ENCODE measurements around the gene MUC5AC. TPM values are rescaled to one million over a fixed set of nuclear protein-coding genes. Genes with fewer than 3 reads are reported as not detected.
"Not testable (repeated sequence)": the region's sequence is repeated elsewhere in the genome, so short reads cannot be mapped to it uniquely, and the experiment has no call there.

Gene MUC5AC
- total and polyA plus RNA-seq, 4 donors: 0.02 TPM; not detected in 3

DNA sequence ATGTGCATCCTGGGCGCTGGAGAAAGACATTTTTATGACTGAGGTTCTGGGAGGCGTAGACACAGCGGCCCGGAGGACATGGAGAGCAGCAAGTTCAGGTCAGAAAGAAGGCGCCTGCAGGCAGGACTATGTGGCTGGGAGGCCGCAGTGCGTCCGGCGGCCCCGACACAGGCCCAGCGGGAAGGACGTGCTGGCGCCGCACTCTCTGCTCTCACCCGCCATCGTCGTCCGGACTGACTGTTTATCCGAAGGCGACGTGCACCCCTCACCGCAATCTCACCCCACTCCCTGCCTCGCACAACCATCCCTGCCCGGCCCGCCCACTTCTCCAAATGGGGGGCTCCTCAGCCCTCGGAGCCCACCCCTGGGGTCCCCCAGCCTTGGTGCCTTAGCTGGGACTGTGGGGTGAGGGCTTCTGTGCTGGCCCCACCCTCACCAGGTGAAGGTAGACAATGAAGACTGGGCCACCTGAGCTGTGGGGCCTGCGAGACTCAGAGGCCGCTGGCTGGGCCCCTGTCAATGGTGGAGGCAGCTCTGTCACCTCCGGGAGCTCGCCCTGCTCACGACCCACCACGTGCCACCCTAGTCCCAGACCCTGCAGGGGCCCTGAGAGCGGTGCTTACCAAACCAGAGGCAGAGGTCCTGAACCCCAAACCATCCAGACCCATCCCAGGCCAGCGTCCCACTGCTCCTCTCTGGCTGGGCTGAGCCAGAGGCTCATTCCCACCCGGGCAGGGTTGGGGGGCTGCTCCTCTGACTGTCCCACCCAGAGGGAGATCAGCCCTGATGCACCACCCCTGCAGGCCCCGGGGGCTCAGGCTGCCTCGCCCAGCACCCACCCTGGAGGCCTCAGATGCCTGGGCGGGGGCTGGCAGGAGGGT lies 48.9 kb downstream of the MUC5AC start:
- H3K27ac ChIP-seq (ENCODE audit: low read depth, low read length): no peak overlapping the region
- WGBS (ENCODE audit: insufficient coverage): 86% methylated on average over 33 of the region's 38 CpGs
- no peak for DNase-seq (ENCODE audit: low read depth in 4 of 6, low spot score in 6 of 6)
- peaks cover 2% of the 10 kb centered on the region for H3K27me3 ChIP-seq (ENCODE audit: control insufficient read depth, insufficient read depth, low read length)
- H3K9me3 ChIP-seq (ENCODE audit: control insufficient read depth, insufficient read depth, low read length): peaks cover 1% of the 10 kb centered on the region
- peaks cover 9% of the 10 kb centered on the region for H3K4me1 ChIP-seq (ENCODE audit: control insufficient read depth, insufficient read depth, low read length)
- no peaks in the 10 kb centered on the region for H3K36me3 ChIP-seq (ENCODE audit: control insufficient read depth, insufficient read depth, low read length)
- H3K4me3 ChIP-seq (ENCODE audit: low read depth, low read length): no peak overlapping the region

DNA sequence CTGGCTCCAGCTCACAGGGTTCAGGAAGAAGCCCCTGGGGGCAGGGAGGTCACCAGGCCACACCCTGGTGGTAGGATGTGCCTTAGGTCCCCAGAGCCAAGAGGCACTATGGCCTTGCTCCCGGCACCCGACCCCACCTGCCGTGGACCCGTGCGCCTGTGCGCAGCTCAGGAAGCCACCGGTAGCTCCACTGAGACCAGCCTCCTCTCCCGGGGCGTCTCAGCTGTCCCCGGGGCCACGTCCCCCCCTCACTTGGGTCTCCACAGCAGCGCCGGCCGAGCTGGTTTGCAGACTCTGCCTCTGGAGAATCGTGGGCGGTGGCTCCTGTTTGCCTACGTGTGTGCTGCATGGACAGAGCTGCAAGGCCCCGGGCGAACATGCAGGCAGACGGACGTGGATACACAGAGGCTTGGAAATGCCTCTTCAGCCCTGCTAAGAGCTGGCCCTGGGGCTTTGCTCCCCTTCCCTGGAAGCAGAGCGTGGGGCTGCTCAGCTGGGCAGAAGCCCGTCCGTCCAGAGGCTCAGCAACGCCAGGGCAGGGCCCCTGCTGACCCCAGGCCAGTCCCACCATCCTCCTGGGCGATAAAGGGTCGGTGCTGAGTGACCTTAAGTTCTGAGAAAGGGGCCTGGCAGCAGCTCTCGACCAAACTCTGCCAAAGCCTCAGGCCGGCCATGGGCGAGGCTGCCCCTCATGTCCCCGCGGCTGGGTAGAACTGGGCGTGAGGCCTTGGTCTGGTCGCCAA lies 49.8 kb downstream of the MUC5AC start:
- Histone ChIP-seq H3K36me3 (ENCODE audit: control insufficient read depth, insufficient read depth, low read length) (no peaks in the 10 kb centered on the region), H3K9me3 (ENCODE audit: control insufficient read depth, insufficient read depth, low read length) (peaks cover 5% of the 10 kb centered on the region), H3K27me3 (ENCODE audit: control insufficient read depth, insufficient read depth, low read length) (peaks cover 2% of the 10 kb centered on the region), H3K27ac (ENCODE audit: low read depth, low read length) (no peak overlapping the region), H3K4me1 (ENCODE audit: control insufficient read depth, insufficient read depth, low read length) (peaks cover 9% of the 10 kb centered on the region), H3K4me3 (ENCODE audit: low read depth, low read length) (no peak overlapping the region)
- 86% methylated on average over 34 of the region's 34 CpGs for WGBS (ENCODE audit: insufficient coverage)
- no peak for DNase-seq (ENCODE audit: low read depth in 4 of 6, low spot score in 6 of 6)

DNA sequence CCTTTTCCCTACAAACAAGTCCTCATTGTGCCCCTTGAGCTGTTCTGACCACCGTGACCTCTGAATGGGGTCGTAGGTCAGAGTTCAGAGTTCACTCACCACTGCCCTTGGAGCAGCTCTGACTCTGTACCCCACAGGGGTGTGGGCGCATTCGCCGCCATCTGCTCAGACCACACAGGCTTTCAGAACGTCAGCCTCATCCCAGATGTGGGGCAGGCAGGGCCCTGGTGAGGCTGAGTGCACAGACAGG lies 50.3 kb downstream of the MUC5AC start:
- Histone ChIP-seq H3K27ac (ENCODE audit: low read depth, low read length) (no peak overlapping the region), H3K9me3 (ENCODE audit: control insufficient read depth, insufficient read depth, low read length) (peaks cover 5% of the 10 kb centered on the region), H3K36me3 (ENCODE audit: control insufficient read depth, insufficient read depth, low read length) (no peaks in the 10 kb centered on the region), H3K4me3 (ENCODE audit: low read depth, low read length) (no peak overlapping the region), H3K27me3 (ENCODE audit: control insufficient read depth, insufficient read depth, low read length) (peaks cover 2% of the 10 kb centered on the region), H3K4me1 (ENCODE audit: control insufficient read depth, insufficient read depth, low read length) (peaks cover 5% of the 10 kb centered on the region)
- WGBS (ENCODE audit: insufficient coverage): 75% methylated on average over 6 of the region's 6 CpGs
- no peak for DNase-seq (ENCODE audit: low read depth in 4 of 6, low spot score in 6 of 6)

DNA sequence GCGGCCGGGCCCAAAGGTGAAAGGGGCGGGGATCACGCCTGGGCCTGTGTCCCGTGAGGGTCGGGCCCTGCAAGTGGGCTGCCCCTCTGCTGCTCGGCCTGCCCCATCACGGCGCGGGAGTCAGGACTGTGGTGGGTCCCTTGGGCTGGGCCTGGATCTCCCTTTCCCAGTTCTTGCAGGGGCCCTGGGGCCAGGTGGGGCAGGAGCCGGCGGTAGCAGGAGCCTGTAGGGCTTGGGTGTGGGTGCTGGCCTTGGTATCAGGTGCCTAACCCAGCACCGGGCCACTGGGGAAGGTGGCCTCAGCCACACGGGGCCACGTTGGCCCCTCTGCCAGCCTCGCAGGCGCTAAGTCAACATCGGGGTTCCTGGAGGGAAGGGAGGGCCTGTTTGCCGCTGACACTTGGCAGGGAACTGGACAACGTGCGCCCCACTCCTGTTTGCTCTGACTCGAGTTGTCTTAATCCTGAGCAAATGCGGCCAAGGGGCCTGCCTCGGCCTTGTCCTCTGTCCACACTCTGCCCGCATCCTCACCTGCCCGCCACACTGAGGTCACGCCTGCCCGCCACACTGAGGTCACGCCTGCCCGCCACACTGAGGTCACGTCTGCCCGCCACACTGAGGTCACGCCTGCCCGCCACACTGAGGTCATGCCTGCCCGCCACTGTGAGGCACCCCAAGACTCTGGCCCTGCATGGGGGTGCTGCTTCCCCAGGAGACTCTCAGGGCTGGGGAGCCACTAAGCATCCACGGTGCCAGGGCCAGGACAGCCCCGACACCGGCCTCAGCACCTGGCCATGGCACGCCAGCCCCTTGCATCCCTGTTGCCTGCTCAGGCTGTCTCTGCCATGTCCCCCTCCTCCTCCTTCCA lies 50.9 kb downstream of the MUC5AC start:
- peaks cover 2% of the 10 kb centered on the region for H3K27me3 ChIP-seq (ENCODE audit: control insufficient read depth, insufficient read depth, low read length)
- no peak overlapping the region for H3K4me3 ChIP-seq (ENCODE audit: low read depth, low read length)
- H3K27ac ChIP-seq (ENCODE audit: low read depth, low read length): no peak overlapping the region
- no peaks in the 10 kb centered on the region for H3K36me3 ChIP-seq (ENCODE audit: control insufficient read depth, insufficient read depth, low read length)
- 92% methylated on average over 35 of the region's 39 CpGs for WGBS (ENCODE audit: insufficient coverage)
- peaks cover 5% of the 10 kb centered on the region for H3K9me3 ChIP-seq (ENCODE audit: control insufficient read depth, insufficient read depth, low read length)
- no peak for DNase-seq (ENCODE audit: low read depth in 4 of 6, low spot score in 6 of 6)
- H3K4me1 ChIP-seq (ENCODE audit: control insufficient read depth, insufficient read depth, low read length): no peaks in the 10 kb centered on the region

DNA sequence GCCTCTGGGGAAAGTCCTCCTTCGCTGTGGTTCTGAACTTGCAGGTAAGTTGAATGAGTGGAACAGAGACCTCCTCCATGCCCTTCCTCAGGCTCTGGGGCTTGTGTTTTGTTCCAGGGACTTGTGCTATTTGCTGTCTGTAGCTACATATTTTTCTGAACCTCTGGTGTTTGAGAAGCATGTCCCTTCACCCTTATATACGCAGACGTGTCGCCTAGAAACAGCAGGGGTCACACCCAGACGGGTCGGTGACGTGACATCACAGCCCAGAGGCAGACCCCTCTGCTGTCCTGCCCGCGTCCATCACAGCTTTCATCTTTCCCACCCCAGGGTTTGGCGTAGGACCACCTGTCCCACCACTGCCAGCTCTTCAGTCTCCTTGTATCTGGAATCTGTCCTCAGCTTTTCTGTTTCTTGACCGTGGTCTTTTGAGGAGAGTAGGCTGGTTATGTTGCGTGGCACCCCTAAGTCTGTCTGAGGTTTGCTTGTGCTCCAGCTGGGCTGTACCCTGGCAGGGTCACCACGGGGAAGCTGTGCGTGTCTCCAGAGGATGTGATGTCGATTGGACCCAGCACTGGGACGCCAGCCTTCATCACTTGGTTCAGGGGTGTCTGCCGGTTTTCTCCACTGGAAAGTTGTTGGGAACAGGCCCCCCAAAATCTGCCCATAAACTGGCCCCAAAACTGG lies 51.8 kb downstream of the MUC5AC start:
- no peaks in the 10 kb centered on the region for H3K4me1 ChIP-seq (ENCODE audit: control insufficient read depth, insufficient read depth, low read length)
- no peak for DNase-seq (ENCODE audit: low read depth in 4 of 6, low spot score in 6 of 6)
- H3K27ac ChIP-seq (ENCODE audit: low read depth, low read length): no peak overlapping the region
- H3K27me3 ChIP-seq (ENCODE audit: control insufficient read depth, insufficient read depth, low read length): peaks cover 2% of the 10 kb centered on the region
- no peaks in the 10 kb centered on the region for H3K36me3 ChIP-seq (ENCODE audit: control insufficient read depth, insufficient read depth, low read length)
- no peak overlapping the region for H3K4me3 ChIP-seq (ENCODE audit: low read depth, low read length)
- WGBS (ENCODE audit: insufficient coverage): 90% methylated on average over 15 of the region's 17 CpGs
- peaks cover 5% of the 10 kb centered on the region for H3K9me3 ChIP-seq (ENCODE audit: control insufficient read depth, insufficient read depth, low read length)

DNA sequence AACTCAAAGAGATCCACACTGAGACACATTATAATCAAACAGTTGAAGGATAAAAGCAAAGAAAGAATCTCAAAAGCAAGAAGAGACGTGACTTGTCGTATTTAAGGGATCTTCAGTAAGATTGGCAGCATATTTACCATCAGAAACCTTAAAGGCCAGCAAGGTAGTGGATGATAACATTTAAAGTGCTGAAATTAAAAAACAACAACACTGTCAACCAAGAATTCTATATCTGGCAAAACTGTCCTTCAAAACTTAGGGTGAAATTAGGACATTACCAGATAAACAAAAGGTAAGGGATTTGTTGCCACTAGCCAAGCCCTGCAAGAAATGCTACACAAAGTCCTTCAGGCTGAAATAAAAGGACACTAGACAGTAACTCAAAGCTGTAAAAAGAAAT lies 54.1 kb downstream of the MUC5AC start:
- peaks cover 2% of the 10 kb centered on the region for H3K27me3 ChIP-seq (ENCODE audit: control insufficient read depth, insufficient read depth, low read length)
- H3K4me1 ChIP-seq (ENCODE audit: control insufficient read depth, insufficient read depth, low read length): no peaks in the 10 kb centered on the region
- DNase-seq (ENCODE audit: low read depth in 4 of 6, low spot score in 6 of 6): no peak
- peaks cover 5% of the 10 kb centered on the region for H3K9me3 ChIP-seq (ENCODE audit: control insufficient read depth, insufficient read depth, low read length)
- H3K27ac ChIP-seq (ENCODE audit: low read depth, low read length): no peak overlapping the region
- no CpG with 5 or more reads among the region's 2 CpGs for WGBS (ENCODE audit: insufficient coverage)
- no peaks in the 10 kb centered on the region for H3K36me3 ChIP-seq (ENCODE audit: control insufficient read depth, insufficient read depth, low read length)
- no peak overlapping the region for H3K4me3 ChIP-seq (ENCODE audit: low read depth, low read length)

DNA sequence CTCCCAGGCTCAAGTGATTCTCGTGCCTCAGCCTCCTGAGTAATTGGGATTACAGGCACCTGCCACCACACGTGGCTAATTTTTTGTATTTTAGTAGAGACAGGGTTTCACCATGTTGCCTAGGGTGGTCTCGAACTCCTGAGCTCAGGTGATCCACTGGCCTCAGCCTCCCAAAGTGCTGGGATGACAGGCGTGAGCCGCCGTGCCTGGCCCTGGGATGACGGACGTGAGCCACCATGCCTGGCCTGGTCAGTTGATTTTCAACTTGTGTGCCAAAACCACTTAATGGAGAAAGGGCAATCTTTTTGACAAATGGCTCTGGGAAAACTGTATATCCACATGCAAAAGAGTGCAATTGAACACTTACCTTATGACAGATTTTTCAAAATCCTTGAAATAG lies 58.1 kb downstream of the MUC5AC start:
- not testable (repeated sequence) for H3K9me3 ChIP-seq (ENCODE audit: control insufficient read depth, insufficient read depth, low read length); DNase-seq (ENCODE audit: low read depth in 4 of 6, low spot score in 6 of 6); H3K4me3 ChIP-seq (ENCODE audit: low read depth, low read length); H3K27ac ChIP-seq (ENCODE audit: low read depth, low read length); H3K4me1 ChIP-seq (ENCODE audit: control insufficient read depth, insufficient read depth, low read length); H3K36me3 ChIP-seq (ENCODE audit: control insufficient read depth, insufficient read depth, low read length); H3K27me3 ChIP-seq (ENCODE audit: control insufficient read depth, insufficient read depth, low read length)
- 87% methylated on average over 5 of the region's 8 CpGs for WGBS (ENCODE audit: insufficient coverage)

DNA sequence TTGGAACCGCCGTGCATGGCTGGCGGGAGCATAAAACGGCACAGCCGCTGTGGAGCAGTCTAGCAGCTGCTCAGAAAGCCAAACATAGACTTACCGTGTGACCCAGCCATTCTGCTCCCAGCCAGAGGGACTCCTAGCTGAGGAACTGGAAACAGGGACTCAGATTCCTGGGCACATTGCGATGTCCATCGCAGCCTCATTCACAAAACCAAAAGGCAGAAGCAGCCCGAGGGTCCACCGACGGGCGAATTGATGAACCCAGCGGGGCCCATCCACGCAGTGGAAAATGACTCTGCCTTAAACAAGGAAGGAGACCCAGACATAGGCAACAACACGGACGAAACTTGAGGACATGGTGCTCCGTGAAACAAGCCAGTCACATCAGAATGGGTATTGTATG lies 59.4 kb downstream of the MUC5AC start:
- H3K27ac ChIP-seq (ENCODE audit: low read depth, low read length): no peak overlapping the region
- no peaks in the 10 kb centered on the region for H3K36me3 ChIP-seq (ENCODE audit: control insufficient read depth, insufficient read depth, low read length)
- WGBS (ENCODE audit: insufficient coverage): 92% methylated on average over 15 of the region's 17 CpGs
- H3K4me3 ChIP-seq (ENCODE audit: low read depth, low read length): no peak overlapping the region
- H3K27me3 ChIP-seq (ENCODE audit: control insufficient read depth, insufficient read depth, low read length): no peaks in the 10 kb centered on the region
- no peak for DNase-seq (ENCODE audit: low read depth in 4 of 6, low spot score in 6 of 6)
- no peaks in the 10 kb centered on the region for H3K4me1 ChIP-seq (ENCODE audit: control insufficient read depth, insufficient read depth, low read length)
- peaks cover 1% of the 10 kb centered on the region for H3K9me3 ChIP-seq (ENCODE audit: control insufficient read depth, insufficient read depth, low read length)

DNA sequence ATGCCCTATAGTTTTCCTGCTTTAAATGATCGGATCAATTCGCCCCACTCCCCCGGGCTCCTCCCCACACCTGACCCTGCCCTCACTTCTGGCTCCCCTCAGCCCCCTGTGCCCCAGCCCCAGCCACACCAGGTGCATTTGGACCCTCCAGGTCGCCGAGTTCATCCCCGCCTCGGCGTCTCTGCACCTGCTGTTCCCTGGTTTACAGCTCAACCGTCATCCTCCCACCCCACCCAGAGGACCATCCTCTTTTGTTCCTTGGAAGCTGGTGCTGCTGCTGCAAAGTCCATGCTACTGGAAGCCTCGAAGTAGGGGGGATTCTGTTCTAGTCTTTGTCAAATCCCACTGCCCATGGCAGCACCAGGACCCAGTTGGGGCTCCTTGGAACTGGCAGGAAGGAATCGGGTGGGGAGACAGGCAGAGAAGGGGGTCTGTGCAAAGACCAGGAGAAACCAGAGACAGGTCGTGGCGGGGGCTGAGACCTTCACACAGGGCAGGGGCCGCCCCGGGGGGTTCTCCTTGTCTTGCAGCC lies 60.6 kb downstream of the MUC5AC start:
- DNase-seq (ENCODE audit: low read depth in 4 of 6, low spot score in 6 of 6): no peak
- no peaks in the 10 kb centered on the region for H3K9me3 ChIP-seq (ENCODE audit: control insufficient read depth, insufficient read depth, low read length)
- no peak overlapping the region for H3K4me3 ChIP-seq (ENCODE audit: low read depth, low read length)
- H3K27ac ChIP-seq (ENCODE audit: low read depth, low read length): no peak overlapping the region
- H3K4me1 ChIP-seq (ENCODE audit: control insufficient read depth, insufficient read depth, low read length): no peaks in the 10 kb centered on the region
- no peaks in the 10 kb centered on the region for H3K36me3 ChIP-seq (ENCODE audit: control insufficient read depth, insufficient read depth, low read length)
- WGBS (ENCODE audit: insufficient coverage): 77% methylated on average over 12 of the region's 15 CpGs
- H3K27me3 ChIP-seq (ENCODE audit: control insufficient read depth, insufficient read depth, low read length): no peaks in the 10 kb centered on the region
